Astrocyte of the cerebellum (primary cell): ENCODE measurements around the gene RAB3IL1.

Experiments used
- DNase-seq: peaks from one replicate; pipeline ENCODE4 v3.0.0-alpha.2; 2011; ENCODE audit warnings: low read depth
- H3K4me3 ChIP-seq: 2 replicates; pipeline ENCODE4 v1.5.1; 2011; ENCODE audit warnings: mild to moderate bottlenecking, low read depth, low read length, moderate library complexity
- CTCF ChIP-seq: IDR thresholded peaks from 2 replicates; pipeline ENCODE4 v1.5.1; 2012; ENCODE audit warnings: low read length, low read depth, moderate library complexity, mild to moderate bottlenecking; ENCODE audit errors: missing control alignments
- in situ Hi-C: cut with HindIII; loops from 2 replicates; pipeline ENCODE4 v1.10.0; 2017; ENCODE audit warnings: low sequenced_read_pairs

The RAB3IL1 gene

DNA sequence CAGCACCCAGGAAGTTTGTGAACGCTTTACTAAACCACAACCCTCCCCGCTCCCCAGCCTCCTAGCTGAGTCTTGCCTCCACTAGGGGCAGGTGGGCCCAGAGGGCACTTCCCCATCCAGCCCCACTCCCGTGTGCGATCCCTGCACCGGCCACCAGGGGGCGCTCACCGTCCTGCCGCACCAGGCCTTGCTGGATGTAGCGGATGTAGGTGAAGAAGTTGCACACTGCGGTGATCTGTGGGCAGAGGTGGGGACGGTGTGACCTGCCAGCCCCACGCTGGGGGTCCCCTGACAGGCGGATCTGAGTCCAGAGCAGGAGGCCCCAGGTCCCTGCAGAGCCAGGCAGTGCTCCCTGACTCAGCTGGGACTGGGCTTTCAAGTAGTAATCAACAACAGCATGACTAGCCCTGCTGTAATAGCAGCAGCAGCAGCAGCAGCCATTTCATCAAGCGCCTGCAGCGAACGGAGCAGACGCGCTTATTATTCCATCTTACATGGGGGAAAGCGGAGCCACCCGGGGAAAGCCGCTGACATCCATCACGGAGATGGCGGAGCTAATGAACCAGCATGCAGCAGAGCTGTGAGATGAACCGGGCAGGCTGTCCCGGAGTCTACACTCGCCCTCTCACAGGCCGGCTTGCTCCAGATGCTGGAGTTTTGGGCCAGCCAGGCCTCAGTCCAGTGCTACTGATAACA is 18.1 kb downstream of the RAB3IL1 start:
- peak; percentile 35 for DNase-seq
- in situ Hi-C loops: no loop called here
- no peak overlapping the region for H3K4me3 ChIP-seq
- TF ChIP-seq CTCF: peak; percentile 99

- in situ Hi-C loops: no loop called here
- no peak for DNase-seq
- no peak for TF ChIP-seq CTCF
- H3K4me3 ChIP-seq: no peak overlapping the region
Measured at GRCh38 chr11:61898247-61898582, 19.2 kb downstream of the RAB3IL1 start.

DNA sequence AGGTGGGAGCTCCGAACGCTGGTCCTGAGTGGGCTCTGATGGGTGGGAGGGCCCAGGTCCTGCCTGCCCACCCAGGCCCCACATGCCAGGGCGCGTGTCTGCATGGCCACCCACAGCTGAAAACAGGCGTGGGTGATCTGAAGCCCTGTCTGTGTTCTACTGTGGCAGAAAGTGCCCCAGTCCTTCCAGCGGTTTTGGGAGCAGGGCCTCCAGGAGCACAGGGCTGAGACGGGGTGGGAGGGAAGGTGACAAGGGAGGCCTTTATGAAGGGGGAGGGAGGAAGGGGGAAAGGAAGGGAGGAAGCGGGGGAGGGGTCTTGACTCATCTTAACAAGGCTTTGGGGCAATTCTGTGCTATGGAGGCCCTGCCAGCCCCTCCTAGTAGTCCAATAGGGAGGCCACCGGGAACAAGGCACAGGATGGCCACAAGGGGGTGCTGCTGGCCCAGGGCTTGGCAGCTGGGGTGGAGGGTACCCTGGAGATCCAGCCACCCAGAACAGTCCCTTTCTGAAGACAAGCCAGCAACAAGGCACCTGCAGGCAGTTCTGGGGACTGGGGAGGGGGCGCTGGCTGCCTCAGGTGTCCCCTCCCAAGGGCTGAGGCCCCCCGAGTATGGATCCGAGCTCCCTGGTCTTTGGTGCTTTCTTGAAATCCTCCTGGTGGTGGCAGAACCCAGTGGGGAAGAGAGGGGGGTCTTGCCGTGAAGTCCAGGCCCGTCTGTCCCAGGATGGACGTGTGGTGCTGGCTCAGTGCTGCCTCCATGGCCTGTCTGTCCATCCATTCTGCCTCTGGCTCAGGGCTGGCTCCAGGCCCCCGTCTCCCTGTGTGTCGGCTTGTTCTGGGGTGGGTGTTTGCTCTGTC is 19.7 kb downstream of the RAB3IL1 start:
- in situ Hi-C loops: no loop called here
- no peak for DNase-seq
- TF ChIP-seq CTCF: peak; percentile 86
- no peak overlapping the region for H3K4me3 ChIP-seq

DNA sequence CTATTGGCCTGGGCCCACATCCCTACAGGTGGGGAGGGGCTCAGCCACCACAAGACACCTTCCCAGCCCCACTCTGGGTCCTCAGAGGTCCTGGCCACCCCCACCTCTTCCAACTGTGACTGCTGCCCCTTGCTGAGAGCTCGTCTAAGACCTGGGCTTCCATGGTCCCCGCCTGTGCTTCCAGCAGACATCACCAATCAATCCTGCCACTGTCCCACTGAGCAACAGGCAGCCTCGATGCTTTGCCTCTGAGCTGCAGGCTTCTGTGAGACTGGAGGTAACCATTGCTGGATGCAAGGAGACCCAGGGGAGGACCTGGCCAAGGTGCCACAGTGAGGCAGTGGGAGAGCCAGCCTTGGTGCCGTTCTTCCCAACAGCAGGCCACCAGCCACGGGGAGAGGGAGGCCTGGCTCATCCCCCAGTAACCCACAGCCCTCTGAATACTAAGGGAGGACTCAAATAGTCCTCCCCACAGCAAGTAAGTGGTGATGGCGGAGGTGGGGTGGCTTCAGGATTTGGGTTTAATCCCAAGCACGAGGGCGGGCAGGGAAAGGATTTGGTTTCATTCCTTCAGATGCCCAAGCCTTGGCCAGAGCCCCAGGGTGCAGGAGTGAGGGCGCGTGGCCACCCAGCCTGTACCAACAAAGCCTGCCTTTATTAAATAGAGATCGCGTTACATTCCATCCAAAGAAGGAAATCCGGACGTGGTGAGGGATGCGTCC is 20.5 kb downstream of the RAB3IL1 start:
- no peak for DNase-seq
- in situ Hi-C loops: no loop called here
- H3K4me3 ChIP-seq: no peak overlapping the region
- TF ChIP-seq CTCF: no peak

DNA sequence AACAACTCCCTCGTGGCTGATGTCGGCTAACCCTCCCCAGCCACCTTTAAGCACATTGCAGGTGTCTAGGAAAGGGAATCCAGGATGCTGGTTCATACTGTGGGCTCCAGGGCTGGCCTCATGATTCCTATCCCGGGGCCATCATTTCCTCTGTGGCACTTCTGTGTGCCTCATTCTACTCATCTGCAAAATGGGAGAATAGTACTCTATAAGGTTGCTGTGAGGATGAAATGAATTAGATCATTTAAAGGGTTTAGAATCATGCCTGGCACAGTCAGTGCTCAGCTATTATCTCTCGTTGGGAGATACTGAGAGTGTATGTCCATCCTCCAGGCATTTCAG is 21.7 kb downstream of the RAB3IL1 start:
- no peak overlapping the region for H3K4me3 ChIP-seq

More for the DNA sequence above, 21.7 kb downstream of the RAB3IL1 start:
- TF ChIP-seq CTCF: no peak
- in situ Hi-C loops: no loop called here
- DNase-seq: no peak
